Left forelimb (tissue), 1 donor: Measurements from ENCODE around the gene APBB1.

Experiments used
- DNase-seq: peaks from one replicate; pipeline ENCODE4 v3.0.0-alpha.2; 2018; ENCODE audit warnings: low spot score

APBB1 gene

GRCh38 chr11:6391537-6392134 is 27.3 kb downstream of the APBB1 start:
- DNase-seq = no peak

GRCh38 chr11:6390718-6391469 is 28.0 kb downstream of the APBB1 start:
- no peak for DNase-seq

- peak; percentile 93 for DNase-seq
These were observed 28.8 kb downstream of the APBB1 start, which contains the start of gene SMPD1 for GRCh38 chr11:6389905-6390717. TSS of gene SMPD1 (plus strand) at chr11:6390474. CDS start at chr11:6390599, 125 bp downstream.

- no peak for DNase-seq
These were observed 30.1 kb downstream of the APBB1 start for GRCh38 chr11:6388748-6389147.

- no peak for DNase-seq
These were observed 30.9 kb downstream of the APBB1 start for GRCh38 chr11:6387811-6388599.

- no peak for DNase-seq
These were observed 33.7 kb downstream of the APBB1 start for GRCh38 chr11:6385046-6385777.

- DNase-seq = no peak
These were observed 40.3 kb downstream of the APBB1 start for GRCh38 chr11:6378640-6378989.

- DNase-seq = no peak
These were observed 40.8 kb downstream of the APBB1 start for GRCh38 chr11:6377902-6378639.

GRCh38 chr11:6371825-6372224 is 47.1 kb downstream of the APBB1 start:
- no peak for DNase-seq

GRCh38 chr11:6365659-6366058 is 53.2 kb downstream of the APBB1 start:
- no peak for DNase-seq

- peak; percentile 80 for DNase-seq
These were observed 55.8 kb downstream of the APBB1 start for GRCh38 chr11:6362873-6363678.

- DNase-seq = no peak
These were observed 56.6 kb downstream of the APBB1 start for GRCh38 chr11:6362185-6362872.

GRCh38 chr11:6360183-6360582 is 58.7 kb downstream of the APBB1 start:
- no peak for DNase-seq

- no peak for DNase-seq
These were observed 61.7 kb downstream of the APBB1 start for GRCh38 chr11:6357222-6357621.

- DNase-seq = no peak
These were observed 62.3 kb downstream of the APBB1 start for GRCh38 chr11:6356503-6357055.

GRCh38 chr11:6354651-6355485 is 64.0 kb downstream of the APBB1 start:
- DNase-seq = no peak

- DNase-seq = peak; percentile 69
These were observed 65.4 kb downstream of the APBB1 start for GRCh38 chr11:6353367-6353987.
